IPS-11a (cell line): Measurements from ENCODE around the gene PRMT5.

Source experiments
- H3K4me3 ChIP-seq: one replicate; pipeline ENCODE4 v1.5.1; 2013; ENCODE audit warnings: low read depth, low read length, control low read depth

Gene PRMT5

DNA sequence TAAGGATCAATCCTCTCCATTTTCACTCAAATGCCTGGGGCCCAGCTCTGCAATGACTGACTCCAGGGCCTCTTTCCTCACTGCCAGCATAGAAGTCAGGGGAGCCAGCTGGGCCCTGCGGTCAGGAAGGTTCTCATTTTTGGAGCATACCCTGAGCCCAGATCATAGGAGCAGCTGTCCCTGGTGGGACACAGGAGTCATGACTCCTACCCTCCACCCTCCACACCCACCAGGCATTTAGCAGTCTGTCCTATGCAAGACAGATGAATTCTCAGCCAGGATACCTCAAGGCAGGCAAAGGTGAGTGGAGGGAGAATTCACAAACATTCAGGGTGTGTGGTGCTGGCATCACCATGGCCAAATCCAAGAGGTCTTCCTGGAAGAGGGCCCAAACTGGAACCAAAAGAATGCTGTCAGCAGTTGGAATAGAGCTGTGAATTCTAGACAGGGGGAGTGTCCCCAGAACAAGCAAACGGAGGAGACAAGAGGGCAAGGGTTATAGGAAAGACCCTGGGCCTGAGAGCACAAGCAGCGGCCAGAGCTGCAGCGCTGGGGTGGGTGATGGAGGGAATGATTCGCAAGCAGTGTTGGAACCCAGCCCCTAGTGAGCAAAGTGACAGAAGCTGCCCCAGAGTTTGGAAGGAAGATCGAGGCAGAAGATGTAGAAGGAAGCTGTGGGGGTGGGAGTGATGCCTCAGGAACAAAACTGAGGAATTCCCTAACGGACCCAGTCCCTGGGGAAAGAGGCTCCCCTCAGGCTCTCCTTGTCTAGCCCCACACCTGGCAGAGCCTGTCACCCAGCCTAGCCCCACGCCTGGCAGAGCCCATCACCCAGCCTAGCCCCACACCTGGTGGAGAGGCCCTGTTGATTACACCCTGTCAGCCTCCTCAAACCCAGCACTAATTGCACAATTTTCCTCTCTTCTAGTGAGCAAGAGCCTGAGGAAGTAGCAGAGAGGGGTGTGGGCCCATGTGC, 50.6 kb downstream of the PRMT5 start:
- no peak overlapping the region for H3K4me3 ChIP-seq

DNA sequence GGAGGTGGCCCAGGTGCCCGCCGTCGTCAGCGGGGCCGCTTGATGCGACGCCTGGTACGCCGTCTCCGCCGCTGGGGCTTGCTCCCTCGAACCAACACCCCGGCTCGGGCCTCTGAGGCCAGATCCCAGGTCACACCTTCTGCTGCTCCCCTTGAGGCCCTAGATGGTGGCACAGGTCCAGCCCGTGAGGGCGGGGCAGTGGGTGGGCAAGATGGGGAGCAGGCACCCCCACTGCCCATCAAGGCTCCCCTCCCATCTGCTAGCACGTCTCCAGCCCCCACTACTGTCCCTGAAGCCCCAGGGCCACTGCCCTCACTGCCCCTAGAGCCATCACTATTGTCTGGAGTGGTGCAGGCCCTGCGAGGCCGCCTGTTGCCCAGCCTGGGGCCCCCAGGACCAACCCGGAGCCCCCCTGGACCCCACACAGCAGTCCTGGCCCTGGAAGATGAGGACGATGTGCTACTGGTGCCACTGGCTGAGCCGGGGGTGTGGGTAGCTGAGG, 52.1 kb downstream of the PRMT5 start:
- no peak overlapping the region for H3K4me3 ChIP-seq

DNA sequence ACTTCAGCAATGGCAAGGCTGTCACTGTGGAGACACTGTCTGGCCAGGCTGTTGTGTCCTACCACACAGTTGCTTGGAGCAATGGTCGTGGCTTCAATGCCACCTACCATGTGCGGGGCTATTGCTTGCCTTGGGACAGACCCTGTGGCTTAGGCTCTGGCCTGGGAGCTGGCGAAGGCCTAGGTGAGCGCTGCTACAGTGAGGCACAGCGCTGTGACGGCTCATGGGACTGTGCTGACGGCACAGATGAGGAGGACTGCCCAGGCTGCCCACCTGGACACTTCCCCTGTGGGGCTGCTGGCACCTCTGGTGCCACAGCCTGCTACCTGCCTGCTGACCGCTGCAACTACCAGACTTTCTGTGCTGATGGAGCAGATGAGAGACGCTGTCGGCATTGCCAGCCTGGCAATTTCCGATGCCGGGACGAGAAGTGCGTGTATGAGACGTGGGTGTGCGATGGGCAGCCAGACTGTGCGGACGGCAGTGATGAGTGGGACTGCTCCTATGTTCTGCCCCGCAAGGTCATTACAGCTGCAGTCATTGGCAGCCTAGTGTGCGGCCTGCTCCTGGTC, 53.3 kb downstream of the PRMT5 start:
- H3K4me3 ChIP-seq = no peak overlapping the region

DNA sequence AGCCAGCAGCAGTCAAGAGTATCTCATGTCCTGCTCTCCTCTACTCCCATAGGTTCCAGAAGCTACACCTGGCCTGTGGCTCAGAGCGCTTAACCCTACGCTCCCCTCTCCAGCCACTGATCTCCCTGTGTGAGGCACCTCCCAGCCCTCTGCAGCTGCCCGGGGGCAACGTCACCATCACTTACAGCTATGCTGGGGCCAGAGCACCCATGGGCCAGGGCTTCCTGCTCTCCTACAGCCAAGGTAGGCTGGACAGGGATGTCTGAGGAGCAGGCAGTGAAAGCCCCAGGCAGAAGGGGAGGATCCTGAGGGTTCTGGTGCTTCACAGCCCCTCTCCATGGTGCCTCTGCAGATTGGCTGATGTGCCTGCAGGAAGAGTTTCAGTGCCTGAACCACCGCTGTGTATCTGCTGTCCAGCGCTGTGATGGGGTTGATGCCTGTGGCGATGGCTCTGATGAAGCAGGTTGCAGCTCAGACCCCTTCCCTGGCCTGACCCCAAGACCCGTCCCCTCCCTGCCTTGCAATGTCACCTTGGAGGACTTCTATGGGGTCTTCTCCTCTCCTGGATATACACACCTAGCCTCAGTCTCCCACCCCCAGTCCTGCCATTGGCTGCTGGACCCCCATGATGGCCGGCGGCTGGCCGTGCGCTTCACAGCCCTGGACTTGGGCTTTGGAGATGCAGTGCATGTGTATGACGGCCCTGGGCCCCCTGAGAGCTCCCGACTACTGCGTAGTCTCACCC, 54.0 kb downstream of the PRMT5 start:
- H3K4me3 ChIP-seq = no peak overlapping the region

DNA sequence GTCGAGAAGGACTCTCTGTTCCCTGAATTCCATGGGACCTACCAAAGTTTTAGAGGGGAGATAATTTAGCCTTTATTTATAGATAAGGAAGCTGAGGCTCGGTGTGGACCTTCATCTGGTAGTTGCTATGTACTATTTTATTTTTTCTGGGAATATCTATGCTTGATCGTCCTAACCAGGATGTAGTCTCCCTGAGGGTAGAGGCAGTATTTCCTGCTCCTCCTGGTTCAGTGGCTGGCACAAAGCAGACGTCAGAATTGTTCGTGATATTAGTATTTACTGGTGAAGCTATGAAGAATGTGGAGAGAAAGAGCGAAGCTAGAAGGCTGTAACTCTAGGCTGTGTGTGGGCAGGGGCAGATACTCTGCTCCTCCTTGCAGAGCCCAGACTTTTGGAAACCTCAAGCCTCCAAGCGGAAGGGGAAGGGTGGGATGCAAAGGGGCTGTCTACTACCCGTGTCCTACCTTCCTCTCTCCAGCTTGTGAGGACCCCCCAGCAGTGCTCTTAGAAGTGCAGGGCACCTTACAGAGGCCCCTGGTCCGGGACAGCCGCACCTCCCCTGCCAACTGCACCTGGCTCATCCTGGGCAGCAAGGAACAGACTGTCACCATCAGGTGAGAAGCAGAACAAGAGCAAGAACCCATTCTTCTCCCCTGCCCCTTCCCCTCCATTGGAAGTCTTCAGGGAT, 56.2 kb downstream of the PRMT5 start:
- peak overlapping the region; percentile 84 for H3K4me3 ChIP-seq

DNA sequence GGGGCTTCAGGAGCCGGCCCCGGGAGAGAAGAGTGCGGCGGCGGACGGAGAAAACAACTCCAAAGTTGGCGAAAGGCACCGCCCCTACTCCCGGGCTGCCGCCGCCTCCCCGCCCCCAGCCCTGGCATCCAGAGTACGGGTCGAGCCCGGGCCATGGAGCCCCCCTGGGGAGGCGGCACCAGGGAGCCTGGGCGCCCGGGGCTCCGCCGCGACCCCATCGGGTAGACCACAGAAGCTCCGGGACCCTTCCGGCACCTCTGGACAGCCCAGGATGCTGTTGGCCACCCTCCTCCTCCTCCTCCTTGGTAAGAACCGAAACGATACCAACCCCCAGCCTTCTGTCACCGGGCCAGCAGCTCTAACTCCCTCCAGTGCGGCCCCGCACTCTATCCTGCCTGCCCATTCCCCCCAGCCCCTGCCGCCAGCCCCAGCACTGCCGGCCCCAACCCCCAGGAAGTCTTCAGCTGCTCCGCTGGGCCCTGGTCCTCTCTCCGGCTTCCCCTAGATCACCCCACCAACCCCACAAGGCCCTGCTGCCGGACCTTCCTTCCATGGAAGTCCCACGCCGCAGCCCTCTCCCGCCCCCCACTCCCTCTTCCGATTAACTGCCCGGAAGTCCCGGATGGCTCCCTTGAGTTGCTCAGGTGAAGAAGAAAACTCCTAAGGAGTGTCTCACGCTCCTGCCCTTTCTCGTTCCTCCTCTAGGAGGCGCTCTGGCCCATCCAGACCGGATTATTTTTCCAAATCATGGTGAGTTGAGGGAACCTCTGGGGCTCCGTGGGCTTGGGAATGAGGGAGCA, 56.9 kb downstream of the PRMT5 start:
- H3K4me3 ChIP-seq = peak overlapping the region; percentile 84

DNA sequence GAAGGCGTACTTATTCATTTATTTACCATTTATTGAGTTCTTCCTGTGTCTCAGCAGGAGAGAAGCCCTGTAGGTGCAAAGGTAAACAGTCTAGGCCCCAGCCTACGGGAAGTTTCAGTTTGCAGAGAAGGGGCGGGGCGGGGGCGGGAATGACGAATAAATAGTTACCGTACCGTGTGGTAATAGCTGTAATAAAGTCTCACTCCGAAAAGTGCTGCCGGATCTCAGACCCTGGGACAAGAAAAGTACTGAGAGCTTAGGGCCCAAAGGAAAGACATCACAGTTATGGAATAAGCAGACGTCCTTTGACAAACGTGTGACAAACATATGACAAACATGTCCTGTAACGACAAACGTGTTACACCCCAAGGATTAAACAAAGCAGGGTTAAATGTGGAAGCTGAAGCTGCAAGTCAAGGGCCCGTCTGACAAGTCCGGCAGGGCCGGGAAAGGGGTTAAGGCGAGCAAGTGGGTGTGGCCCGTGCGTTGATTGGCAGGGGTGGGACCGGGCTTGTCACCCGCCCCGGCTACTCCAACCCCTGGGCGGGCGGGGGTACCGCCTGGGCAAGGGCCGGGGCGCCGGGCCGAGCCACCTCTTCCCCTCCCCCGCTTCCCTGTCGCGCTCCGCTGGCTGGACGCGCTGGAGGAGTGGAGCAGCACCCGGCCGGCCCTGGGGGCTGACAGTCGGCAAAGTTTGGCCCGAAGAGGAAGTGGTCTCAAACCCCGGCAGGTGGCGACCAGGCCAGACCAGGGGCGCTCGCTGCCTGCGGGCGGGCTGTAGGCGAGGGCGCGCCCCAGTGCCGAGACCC, 57.7 kb downstream of the PRMT5 start, which contains the start of gene LRP10:
LRP10 (plus strand) TSS at position 517 of the 809 bp plus-strand sequence. CDS start 564 bp downstream, outside the sequence.
- peak within 1 kb of the TSS; percentile 84 for H3K4me3 ChIP-seq

DNA sequence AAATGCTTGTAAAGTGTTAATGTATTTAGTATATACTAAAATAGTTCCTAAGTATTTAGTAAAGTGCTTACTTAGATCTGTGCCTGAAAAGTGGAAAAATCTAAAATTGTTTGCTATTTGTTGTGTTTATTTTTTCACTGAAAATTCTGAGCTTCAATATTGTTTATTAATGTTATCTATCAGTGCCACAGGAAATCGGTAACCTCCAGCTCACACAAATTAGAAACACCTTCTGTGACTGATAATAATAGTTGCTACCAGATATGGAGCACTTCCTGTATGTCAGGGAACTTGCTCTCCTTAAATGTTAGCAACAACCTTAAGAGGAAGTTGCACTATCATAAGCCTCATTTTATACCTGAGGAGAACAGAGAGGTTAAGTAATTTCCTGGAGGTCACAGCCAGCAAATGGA, 58.4 kb downstream of the PRMT5 start:
- H3K4me3 ChIP-seq = peak overlapping the region; percentile 84
